Measurements from ENCODE around the gene ZDHHC13.

GRCh38 chr11:19116276-19116970, 545 bp upstream of the ZDHHC13 start:
- TF ChIP-seq TAF1 (IDR thresholded peaks at IDR 0.05; ENCODE audit: low read depth, low read length) (no peak), POLR2A (IDR thresholded peaks at IDR 0.05; ENCODE audit: low read depth, low read length) (no peak)
